B cell (primary cell): Measurements from ENCODE around the gene MGA.

ENCODE experiments used
- EZH2 ChIP-seq: IDR thresholded peaks from 2 replicates; pipeline ENCODE4 v1.6.1; 2012; ENCODE audit warnings: borderline replicate concordance, low read depth, mild to moderate bottlenecking, moderate library complexity, low read length; ENCODE audit not compliant: insufficient read depth, poor library complexity, severe bottlenecking
- TF ChIP-seq, protein P1 (sequence below): fragments of 200-600 bp; IDR thresholded peaks from one replicate; pipeline ENCODE4 v1.8.0; 2022; ENCODE audit warnings: antibody characterized with exemption, mild to moderate bottlenecking

DNA sequence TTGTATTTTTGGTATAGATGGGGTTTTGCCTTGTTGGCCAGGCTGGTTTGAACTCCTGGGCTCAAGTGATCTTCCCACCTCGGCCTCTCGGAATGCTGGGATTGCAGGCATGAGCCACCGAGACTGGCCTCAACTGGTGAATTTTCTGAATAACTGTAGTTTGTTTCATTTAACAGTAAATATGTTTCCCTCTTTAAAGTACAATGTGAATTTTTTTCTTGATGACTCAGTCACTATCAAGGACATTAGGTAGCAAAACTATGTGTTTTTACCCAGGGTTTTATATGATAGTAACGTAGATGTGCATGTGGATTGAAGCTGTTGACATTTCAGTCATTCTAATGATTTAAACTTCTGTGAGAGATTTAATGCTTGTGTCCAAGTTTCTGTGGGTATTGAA, 73.9 kb downstream of the MGA start:
- TF ChIP-seq, protein P1, sequence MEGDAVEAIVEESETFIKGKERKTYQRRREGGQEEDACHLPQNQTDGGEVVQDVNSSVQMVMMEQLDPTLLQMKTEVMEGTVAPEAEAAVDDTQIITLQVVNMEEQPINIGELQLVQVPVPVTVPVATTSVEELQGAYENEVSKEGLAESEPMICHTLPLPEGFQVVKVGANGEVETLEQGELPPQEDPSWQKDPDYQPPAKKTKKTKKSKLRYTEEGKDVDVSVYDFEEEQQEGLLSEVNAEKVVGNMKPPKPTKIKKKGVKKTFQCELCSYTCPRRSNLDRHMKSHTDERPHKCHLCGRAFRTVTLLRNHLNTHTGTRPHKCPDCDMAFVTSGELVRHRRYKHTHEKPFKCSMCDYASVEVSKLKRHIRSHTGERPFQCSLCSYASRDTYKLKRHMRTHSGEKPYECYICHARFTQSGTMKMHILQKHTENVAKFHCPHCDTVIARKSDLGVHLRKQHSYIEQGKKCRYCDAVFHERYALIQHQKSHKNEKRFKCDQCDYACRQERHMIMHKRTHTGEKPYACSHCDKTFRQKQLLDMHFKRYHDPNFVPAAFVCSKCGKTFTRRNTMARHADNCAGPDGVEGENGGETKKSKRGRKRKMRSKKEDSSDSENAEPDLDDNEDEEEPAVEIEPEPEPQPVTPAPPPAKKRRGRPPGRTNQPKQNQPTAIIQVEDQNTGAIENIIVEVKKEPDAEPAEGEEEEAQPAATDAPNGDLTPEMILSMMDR, result no peak
- no peak for TF ChIP-seq EZH2
